Stromal cell of bone marrow (primary cell): ENCODE measurements around the gene GALNT16.

Source experiments
- DNase-seq: peaks from one replicate; pipeline ENCODE4 v3.0.0-alpha.2; 2012; ENCODE audit warnings: low read depth

The GALNT16 gene

DNA sequence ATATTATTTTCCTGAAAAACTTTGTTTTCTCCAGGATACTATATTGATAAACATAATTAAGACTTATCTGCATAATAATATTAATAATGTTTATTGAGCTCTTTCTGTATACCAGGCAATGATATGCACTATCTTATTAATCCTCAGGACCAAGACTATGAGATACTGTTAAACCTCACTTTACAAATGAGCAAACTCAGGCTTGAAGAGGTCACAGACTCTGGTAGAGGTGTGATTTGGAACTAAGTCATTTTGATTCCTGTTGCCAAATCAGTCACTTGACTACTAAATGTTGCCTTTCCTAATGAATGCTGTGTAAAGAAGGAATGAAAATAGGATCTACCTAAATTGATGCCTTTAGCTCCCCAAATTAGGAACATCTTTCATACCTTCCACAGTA lies 145.8 kb downstream of the GALNT16 start:
- no peak for DNase-seq
